NT2/D1 (cell line): ENCODE results near the gene DPEP2.

Experiments
- DNase-seq: peaks from one replicate; pipeline ENCODE4 v3.0.0-alpha.2; 2011; ENCODE audit warnings: low read depth, low spot score
- H3K27me3 ChIP-seq: 2 replicates; pipeline ENCODE4 v1.6.0; 2011; ENCODE audit warnings: mild to moderate bottlenecking; ENCODE audit not compliant: insufficient read length, insufficient read depth
- H3K36me3 ChIP-seq: 2 replicates; pipeline ENCODE4 v1.6.1; 2011; ENCODE audit warnings: mild to moderate bottlenecking, low read length, mixed read lengths; ENCODE audit not compliant: insufficient read depth, insufficient read length
- H3K4me1 ChIP-seq: 2 replicates; pipeline ENCODE4 v1.5.1; 2011; ENCODE audit not compliant: insufficient read depth, insufficient read length
- H3K4me3 ChIP-seq: 2 replicates; pipeline ENCODE4 v1.5.1; 2011; ENCODE audit warnings: low read depth; ENCODE audit not compliant: insufficient read length
- H3K9ac ChIP-seq: 2 replicates; pipeline ENCODE4 v1.6.0; 2011; ENCODE audit warnings: low read depth; ENCODE audit not compliant: insufficient read length
- H3K9me3 ChIP-seq: 2 replicates; pipeline ENCODE4 v1.5.1; 2011; ENCODE audit warnings: mild to moderate bottlenecking, low read length; ENCODE audit not compliant: insufficient read depth
- SUZ12 ChIP-seq: IDR thresholded peaks from 2 replicates; pipeline ENCODE4 v1.6.1; 2011; ENCODE audit not compliant: insufficient read length, insufficient read depth; ENCODE audit errors: extremely low read depth
- YY1 ChIP-seq: IDR thresholded peaks from 2 replicates; pipeline ENCODE4 v1.6.1; 2011; ENCODE audit not compliant: insufficient read length, insufficient read depth
- ZNF274 ChIP-seq: IDR thresholded peaks from 2 replicates; pipeline ENCODE4 v1.6.1; 2011; ENCODE audit warnings: mild to moderate bottlenecking, low read depth, low read length

Gene DPEP2

DNA sequence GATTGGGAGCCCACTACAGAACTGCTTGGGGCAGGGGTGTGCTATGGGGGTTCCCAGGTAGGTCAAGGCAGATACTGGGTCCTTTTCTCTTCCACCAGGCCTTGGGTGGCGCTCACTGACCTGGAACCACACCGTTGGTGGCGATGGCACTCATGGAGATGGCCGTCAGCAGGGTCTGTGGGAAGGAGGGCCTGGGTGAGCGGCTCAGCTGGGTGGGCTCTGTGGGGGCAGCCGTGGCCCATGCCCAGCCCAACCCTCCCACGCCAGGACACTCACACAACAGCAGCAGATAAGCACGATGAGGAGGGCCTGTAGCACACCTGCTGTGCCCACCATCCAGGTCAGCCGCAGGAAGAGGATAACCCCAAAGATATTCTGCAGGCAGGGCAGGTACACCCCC lies 41.7 kb downstream of the DPEP2 start:
- H3K27me3 ChIP-seq: no peaks in the 10 kb centered on the region
- no peak overlapping the region for H3K4me3 ChIP-seq
- no peaks in the 10 kb centered on the region for H3K9me3 ChIP-seq
- H3K9ac ChIP-seq: no peak overlapping the region
- DNase-seq: no peak
- TF ChIP-seq ZNF274 (no peak), YY1 (no peak), SUZ12 (no peak)
- peaks cover 85% of the 10 kb centered on the region for H3K36me3 ChIP-seq
- peaks cover 11% of the 10 kb centered on the region for H3K4me1 ChIP-seq

DNA sequence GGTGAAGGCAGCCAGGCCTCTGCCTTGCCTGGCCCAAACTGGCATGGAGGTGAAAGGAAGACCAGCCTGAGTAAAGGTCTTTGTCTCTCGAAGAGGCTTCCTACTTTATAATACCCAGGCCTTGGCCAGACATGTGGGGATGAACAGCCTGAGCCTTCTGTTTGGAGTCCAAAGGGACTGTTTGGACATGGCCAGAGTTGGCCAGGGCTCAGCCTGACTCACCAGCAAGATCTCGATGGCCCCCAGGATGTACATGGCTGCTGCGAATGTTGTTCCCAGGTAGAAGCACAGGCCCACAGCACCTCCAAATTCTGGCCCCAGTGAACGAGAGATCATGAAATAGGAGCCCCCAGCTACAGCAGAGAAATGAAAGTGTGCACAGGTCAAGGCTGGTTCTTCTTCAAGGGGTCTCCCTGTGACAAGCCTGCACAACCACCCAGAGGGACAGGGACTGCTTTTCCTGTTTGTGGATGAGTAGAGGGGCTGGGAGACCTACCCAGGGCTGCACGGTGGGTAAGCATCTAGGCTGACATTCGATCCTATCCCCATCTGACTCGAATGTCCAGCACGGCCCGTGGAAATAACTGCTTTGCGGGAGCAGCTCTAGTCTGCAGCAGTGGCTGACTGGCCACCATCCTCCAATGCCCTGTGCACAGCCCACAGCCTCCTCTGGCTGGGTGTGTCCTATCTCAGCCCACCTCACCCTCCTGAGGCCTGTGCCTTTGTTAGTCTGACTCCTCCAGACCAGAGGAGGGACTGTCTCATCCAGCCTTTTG lies 44.7 kb downstream of the DPEP2 start:
- no peaks in the 10 kb centered on the region for H3K9me3 ChIP-seq
- DNase-seq: no peak
- H3K9ac ChIP-seq: no peak overlapping the region
- H3K36me3 ChIP-seq: peaks cover 85% of the 10 kb centered on the region
- peaks cover 4% of the 10 kb centered on the region for H3K4me1 ChIP-seq
- no peaks in the 10 kb centered on the region for H3K27me3 ChIP-seq
- no peak for TF ChIP-seq SUZ12
- TF ChIP-seq YY1: no peak
- TF ChIP-seq ZNF274: no peak
- H3K4me3 ChIP-seq: no peak overlapping the region

DNA sequence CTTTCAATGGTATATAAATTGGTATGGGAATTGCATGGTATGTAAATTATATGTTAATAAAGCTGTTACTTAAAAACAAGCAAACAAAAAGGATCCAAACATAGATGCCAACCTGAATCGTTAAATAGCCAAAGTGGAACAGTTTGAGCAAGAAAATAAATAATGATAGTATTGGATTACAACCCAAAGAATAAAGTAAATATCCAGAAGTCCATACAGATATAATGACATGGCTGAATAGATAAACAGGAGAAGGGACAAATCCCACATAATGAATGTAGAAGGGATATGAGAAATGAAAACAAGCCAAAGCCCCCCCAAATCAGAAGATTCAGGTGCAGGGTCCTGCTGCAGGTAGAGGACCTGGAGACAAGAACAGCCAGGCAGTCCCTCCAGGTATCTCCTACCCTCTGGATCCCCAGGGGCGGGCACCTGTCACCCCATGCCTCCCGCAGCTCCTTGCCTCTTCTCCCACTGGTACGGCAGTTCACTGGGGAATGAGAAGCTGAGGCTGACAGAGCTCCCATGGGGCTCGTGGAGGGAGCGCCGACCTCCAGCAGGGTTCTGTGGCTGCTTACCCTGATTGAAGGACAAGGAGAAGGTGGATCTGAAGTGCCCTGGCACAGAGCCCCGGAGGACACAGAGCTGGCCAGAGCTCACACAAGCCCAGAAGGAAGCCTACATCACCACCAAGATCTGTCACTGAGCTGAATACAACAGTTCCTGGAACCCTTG lies 45.5 kb downstream of the DPEP2 start:
- DNase-seq: no peak
- H3K4me1 ChIP-seq: peaks cover 4% of the 10 kb centered on the region
- peaks cover 85% of the 10 kb centered on the region for H3K36me3 ChIP-seq
- H3K9ac ChIP-seq: no peak overlapping the region
- no peaks in the 10 kb centered on the region for H3K9me3 ChIP-seq
- no peak overlapping the region for H3K4me3 ChIP-seq
- TF ChIP-seq ZNF274 (no peak), SUZ12 (no peak), YY1 (no peak)
- no peaks in the 10 kb centered on the region for H3K27me3 ChIP-seq

DNA sequence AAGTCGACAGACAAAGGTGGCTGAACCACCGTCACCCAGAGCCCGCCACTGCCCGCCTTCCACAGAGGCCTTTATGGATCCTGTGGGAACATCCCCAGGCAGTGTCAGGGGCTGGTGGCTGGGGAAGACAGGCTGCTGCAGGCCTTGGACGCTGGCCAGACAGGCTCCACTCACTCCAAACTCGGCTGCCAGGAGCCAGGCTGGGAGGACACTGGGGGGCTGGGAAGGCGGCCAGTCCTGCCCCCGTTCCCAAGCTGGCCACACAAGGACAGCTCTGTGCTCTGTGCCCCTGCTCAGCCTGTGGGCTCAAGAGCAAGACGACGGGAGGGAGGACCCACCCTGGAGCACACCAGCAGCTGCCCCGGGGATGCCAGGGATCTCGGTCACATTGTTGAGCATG lies 47.8 kb downstream of the DPEP2 start:
- peaks cover 90% of the 10 kb centered on the region for H3K36me3 ChIP-seq
- TF ChIP-seq YY1 (no peak), ZNF274 (no peak), SUZ12 (no peak)

DNA sequence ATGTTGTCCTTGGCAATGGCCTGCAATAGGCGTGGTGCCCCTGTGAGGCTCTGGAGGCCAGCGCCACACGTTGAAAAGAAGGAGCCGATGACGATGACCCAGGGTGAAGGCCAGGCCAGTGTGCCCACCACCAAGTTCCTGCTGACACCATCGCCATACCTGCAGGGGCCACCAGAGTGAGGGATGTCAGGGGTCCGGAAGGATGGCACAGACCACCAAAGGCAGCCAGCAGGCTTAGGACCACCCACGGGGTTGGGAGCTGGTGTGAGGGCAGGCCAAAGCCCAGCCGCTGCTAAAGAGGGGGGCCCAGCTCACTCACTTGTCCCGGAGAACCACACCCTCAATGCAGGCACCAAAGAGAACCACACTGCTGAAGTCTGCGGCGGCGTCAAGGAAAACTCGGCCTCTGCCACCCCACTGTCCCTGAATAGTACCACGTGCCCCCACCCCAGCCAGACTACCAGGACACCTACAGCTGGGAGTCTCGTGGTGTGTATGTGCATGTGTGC lies 48.9 kb downstream of the DPEP2 start:
- Histone ChIP-seq H3K27me3 (no peaks in the 10 kb centered on the region), H3K4me3 (no peak overlapping the region), H3K4me1 (peaks cover 4% of the 10 kb centered on the region), H3K9ac (no peak overlapping the region), H3K36me3 (peaks cover 94% of the 10 kb centered on the region), H3K9me3 (no peaks in the 10 kb centered on the region)
- TF ChIP-seq SUZ12 (no peak), YY1 (no peak), ZNF274 (no peak)
- no peak for DNase-seq

More for the DNA sequence above, 47.8 kb downstream of the DPEP2 start:
- peaks cover 4% of the 10 kb centered on the region for H3K4me1 ChIP-seq
- H3K9me3 ChIP-seq: no peaks in the 10 kb centered on the region
- H3K4me3 ChIP-seq: no peak overlapping the region
- no peaks in the 10 kb centered on the region for H3K27me3 ChIP-seq
- DNase-seq: no peak
- no peak overlapping the region for H3K9ac ChIP-seq

DNA sequence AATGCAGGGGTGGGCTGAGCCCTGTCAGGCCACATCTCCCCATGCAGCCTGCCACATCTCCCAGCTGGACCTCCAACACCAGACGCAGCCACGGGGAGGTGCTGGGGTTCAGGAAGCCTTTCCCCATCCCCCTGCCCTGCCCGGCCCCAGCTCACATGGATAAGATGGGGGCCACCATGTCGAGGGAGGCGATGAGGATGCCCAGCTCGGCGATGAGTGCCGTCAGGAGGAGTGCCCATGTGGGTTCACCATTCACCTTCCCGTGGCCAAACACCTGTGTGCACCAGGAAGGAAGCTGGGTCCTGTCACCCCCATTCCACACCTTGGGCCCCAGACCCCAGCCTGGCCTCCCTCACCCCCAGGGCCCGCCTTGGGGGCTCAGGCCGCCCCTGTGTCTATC lies 49.6 kb downstream of the DPEP2 start:
- DNase-seq: no peak
- H3K9me3 ChIP-seq: no peaks in the 10 kb centered on the region
- no peak overlapping the region for H3K4me3 ChIP-seq
- H3K4me1 ChIP-seq: no peaks in the 10 kb centered on the region
- no peaks in the 10 kb centered on the region for H3K27me3 ChIP-seq
- peaks cover 94% of the 10 kb centered on the region for H3K36me3 ChIP-seq
- H3K9ac ChIP-seq: no peak overlapping the region
- TF ChIP-seq SUZ12: no peak
- no peak for TF ChIP-seq ZNF274
- TF ChIP-seq YY1: no peak

DNA sequence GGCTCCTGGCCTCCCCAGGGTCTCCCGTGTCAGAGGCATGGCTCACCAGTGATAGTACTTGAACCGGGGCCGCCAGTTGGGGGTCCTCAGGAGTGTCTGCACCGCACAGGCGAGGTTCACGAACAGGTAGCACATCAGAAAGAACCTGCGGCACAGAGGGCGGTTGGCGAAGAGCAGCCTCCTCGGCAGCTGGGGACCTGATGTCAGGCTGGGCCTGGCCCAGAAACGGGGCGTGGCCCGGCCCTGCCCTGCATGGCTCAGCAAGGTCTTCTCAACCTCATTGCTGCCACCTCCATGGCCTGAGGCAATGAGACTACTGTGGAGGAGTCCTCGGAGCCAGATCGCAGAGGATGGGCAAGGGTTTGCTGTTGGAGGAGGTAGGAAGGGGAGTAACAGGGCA lies 51.3 kb downstream of the DPEP2 start:
- no peak for TF ChIP-seq YY1
- no peak for TF ChIP-seq ZNF274
- no peak for TF ChIP-seq SUZ12
- no peaks in the 10 kb centered on the region for H3K9me3 ChIP-seq
- H3K36me3 ChIP-seq: peaks cover 98% of the 10 kb centered on the region
- no peaks in the 10 kb centered on the region for H3K27me3 ChIP-seq
- H3K4me1 ChIP-seq: peaks cover 8% of the 10 kb centered on the region
- H3K9ac ChIP-seq: no peak overlapping the region
- H3K4me3 ChIP-seq: no peak overlapping the region
- no peak for DNase-seq
